COR-L47 (cell line): ENCODE data around the gene ANXA4.
A peak's percentile ranks its signal among the peaks of the same experiment; 100 is the strongest.
"Not testable (repeated sequence)": the region's sequence is repeated elsewhere in the genome, so short reads cannot be mapped to it uniquely, and the experiment has no call there.

Experiments
- DNase-seq: peaks from one replicate; lab custom pipeline; 2025; lab: John Stamatoyannopoulos, UW

ANXA4 gene

GRCh38 chr2:69807821-69808540, 66.0 kb downstream of the ANXA4 start:
- DNase-seq = peak; percentile 42

- DNase-seq = no peak
Measured at GRCh38 chr2:69810550-69810949, 68.6 kb downstream of the ANXA4 start.

GRCh38 chr2:69811018-69811417, 69.1 kb downstream of the ANXA4 start:
- DNase-seq = no peak

GRCh38 chr2:69811591-69811990, 69.7 kb downstream of the ANXA4 start:
- DNase-seq = no peak

GRCh38 chr2:69815717-69816116, 73.8 kb downstream of the ANXA4 start:
- no peak for DNase-seq

GRCh38 chr2:69816923-69817542, 75.1 kb downstream of the ANXA4 start:
- peak; percentile 66 for DNase-seq

- peak; percentile 23 for DNase-seq
Measured at GRCh38 chr2:69817729-69818501, 76.0 kb downstream of the ANXA4 start.

GRCh38 chr2:69827796-69828540, 86.0 kb downstream of the ANXA4 start:
- DNase-seq = no peak

- DNase-seq = no peak
Measured at GRCh38 chr2:69828938-69829255, 87.0 kb downstream of the ANXA4 start.

GRCh38 chr2:69829256-69830044, 87.5 kb downstream of the ANXA4 start, which contains the start of gene GMCL1:
TSS of gene GMCL1 (plus strand) at chr2:69829660. CDS start at chr2:69829893, 233 bp downstream.
- peak; percentile 96 for DNase-seq

- peak; percentile 3 for DNase-seq
Measured at GRCh38 chr2:69830045-69830905, 88.3 kb downstream of the ANXA4 start.

- not testable (repeated sequence) for DNase-seq
Measured at GRCh38 chr2:69830906-69831241, 88.9 kb downstream of the ANXA4 start.

- DNase-seq = no peak
Measured at GRCh38 chr2:69831354-69831905, 89.5 kb downstream of the ANXA4 start.

GRCh38 chr2:69833752-69834151, 91.8 kb downstream of the ANXA4 start:
- no peak for DNase-seq

- no peak for DNase-seq
Measured at GRCh38 chr2:69835666-69836065, 93.7 kb downstream of the ANXA4 start.

- no peak for DNase-seq
Measured at GRCh38 chr2:69836316-69836715, 94.4 kb downstream of the ANXA4 start.

GRCh38 chr2:69837533-69837932, 95.6 kb downstream of the ANXA4 start:
- no peak for DNase-seq

GRCh38 chr2:69843993-69844392, 102.1 kb downstream of the ANXA4 start:
- DNase-seq = no peak

GRCh38 chr2:69844560-69844959, 102.6 kb downstream of the ANXA4 start:
- DNase-seq = no peak
